K562 (cell line): Measurements from ENCODE around the gene P2RY6. TPM values are rescaled to one million over a fixed set of nuclear protein-coding genes. Genes with fewer than 3 reads are reported as not detected.

Source experiments
- BDP1 ChIP-seq: IDR thresholded peaks from 3 replicates; pipeline ENCODE4 v1.6.1; 2011; ENCODE audit not compliant: insufficient read length, insufficient read depth
- CBFA2T3 ChIP-seq: fragments of 450-650 bp; IDR thresholded peaks from 2 replicates; pipeline ENCODE4 v1.6.1; 2017
- CBX3 ChIP-seq, 2 experiments: IDR thresholded peaks; 1 replicate in 1 of 2; 2 replicates in 1 of 2; pipeline ENCODE4 v1.6.1; 2012; ENCODE audit warnings: inconsistent platforms in 2 of 2, low read length in 2 of 2, borderline replicate concordance in 1 of 2, control low read depth in 1 of 2
- DIDO1 ChIP-seq: fragments of 450-650 bp; IDR thresholded peaks from 2 replicates; pipeline ENCODE4 v1.6.1; 2016; ENCODE audit warnings: low read depth, missing biosample characterization, missing genetic modification characterization
- EHMT2 ChIP-seq: fragments of 450-650 bp; IDR thresholded peaks from 2 replicates; pipeline ENCODE4 v1.6.1; 2018; ENCODE audit warnings: antibody characterized with exemption
- ELF1 ChIP-seq: fragments of 200-800 bp; sonication (Bioruptor generic); IDR thresholded peaks from 2 replicates; pipeline ENCODE4 v1.6.1; 2016; ENCODE audit warnings: missing genetic modification characterization, missing compliant biosample characterization
- HIVEP1 ChIP-seq: fragments of 250-450 bp; sonication (Bioruptor Pico); IDR thresholded peaks from 2 replicates; pipeline ENCODE4 v1.4.0; 2020; ENCODE audit warnings: mild to moderate bottlenecking
- HNRNPK ChIP-seq: fragments of 200-400 bp; formaldehyde crosslinking; IDR thresholded peaks from one replicate; pipeline ENCODE4 v1.6.1; 2018; ENCODE audit warnings: mild to moderate bottlenecking, low read depth, low read length; ENCODE audit not compliant: poor library complexity, severe bottlenecking
- MTA3 ChIP-seq: fragments of 450-650 bp; formaldehyde crosslinking; IDR thresholded peaks from 2 replicates; pipeline ENCODE4 v1.6.1; 2017; ENCODE audit warnings: mild to moderate bottlenecking, borderline replicate concordance
- PHF20 ChIP-seq: fragments of 450-650 bp; IDR thresholded peaks from 2 replicates; pipeline ENCODE4 v1.6.1; 2018; ENCODE audit not compliant: partially characterized antibody
- RB1 ChIP-seq: fragments of 450-650 bp; IDR thresholded peaks from 2 replicates; pipeline ENCODE4 v1.6.1; 2017; ENCODE audit warnings: low read depth, mild to moderate bottlenecking
- SMC3 ChIP-seq: conservative IDR thresholded peaks from 2 replicates; pipeline ENCODE4 v1.6.1; 2011; ENCODE audit warnings: low read depth, low read length, improper control_type of control experiment; ENCODE audit not compliant: insufficient read depth
- U2AF1 ChIP-seq: fragments of 200-400 bp; formaldehyde crosslinking; optimal IDR thresholded peaks from 2 replicates; pipeline ENCODE3; 2017; ENCODE audit warnings: mild to moderate bottlenecking, low read depth, low read length, moderate library complexity
- ZBTB12 ChIP-seq: fragments of 250-450 bp; sonication (Bioruptor Pico); IDR thresholded peaks from 2 replicates; pipeline ENCODE4 v1.4.0; 2020
- ZBTB7A ChIP-seq: IDR thresholded peaks from 2 replicates; pipeline ENCODE4 v1.6.1; 2011; ENCODE audit warnings: low read depth, mild to moderate bottlenecking, low read length, moderate library complexity, borderline replicate concordance; ENCODE audit not compliant: control insufficient read depth
- polyA plus RNA-seq, 8 experiments: library from polyadenylated mRNA; depleted of rRNA in 4 of 8; stranded (reverse) in 5 of 8; unstranded in 3 of 8; fragments of >200 nt; fragmentation: Nextera tagmentation in 2 of 8; fragmentation: Illumina TruSeq in 1 of 8; extraction: Ambion mirVana in 2 of 8; extraction: Trizol in 1 of 8; gene quantifications; 2 replicates each; pipeline versions ENCODE4 v1.2.1 to v1.2.3, GENCODE V29; 2011 to 2014; ENCODE audit warnings: inconsistent platforms in 1 of 8, missing spikeins in 1 of 8
- total RNA-seq, 7 experiments: library from RNA; depleted of rRNA in 6 of 7; stranded (reverse); fragments of >200 nt in 6 of 7; fragmentation: Illumina TruSeq in 2 of 7; extraction: Trizol in 2 of 7; gene quantifications; 2 replicates each; pipeline versions ENCODE4 v1.2.1 to v1.2.3, GENCODE V29; 2011 to 2021; ENCODE audit warnings: low replicate concordance in 1 of 7
- TF ChIP-seq, protein P1 (sequence below): IDR thresholded peaks from 2 replicates; pipeline ENCODE4 v1.6.1; 2011; ENCODE audit warnings: borderline replicate concordance, low read depth, mild to moderate bottlenecking, moderate library complexity, low read length; ENCODE audit not compliant: insufficient read depth, poor library complexity, severe bottlenecking
- TF ChIP-seq, protein P2 (sequence below): fragments of 450-650 bp; IDR thresholded peaks from 2 replicates; pipeline ENCODE4 v1.6.1; 2016; ENCODE audit warnings: missing biosample characterization, missing genetic modification characterization
- TF ChIP-seq, protein P3 (sequence below): sonication (generic); formaldehyde crosslinking; IDR thresholded peaks from 2 replicates; pipeline ENCODE4 v1.8.0; 2022; ENCODE audit warnings: missing genetic modification reagents, mild to moderate bottlenecking, moderate library complexity, borderline replicate concordance
- TF ChIP-seq, protein P4 (sequence below), 2 experiments: IDR thresholded peaks; 2 replicates each; pipeline ENCODE4 v1.6.1; 2012; ENCODE audit warnings: improper control_type of control experiment in 2 of 2, low read depth in 2 of 2, low read length in 2 of 2, borderline replicate concordance in 1 of 2

The P2RY6 gene
- total and polyA plus RNA-seq, 9 of the 15 experiments (the other 6 are each of a cell fraction or from before 2014, with no cell fraction given), result not detected

DNA sequence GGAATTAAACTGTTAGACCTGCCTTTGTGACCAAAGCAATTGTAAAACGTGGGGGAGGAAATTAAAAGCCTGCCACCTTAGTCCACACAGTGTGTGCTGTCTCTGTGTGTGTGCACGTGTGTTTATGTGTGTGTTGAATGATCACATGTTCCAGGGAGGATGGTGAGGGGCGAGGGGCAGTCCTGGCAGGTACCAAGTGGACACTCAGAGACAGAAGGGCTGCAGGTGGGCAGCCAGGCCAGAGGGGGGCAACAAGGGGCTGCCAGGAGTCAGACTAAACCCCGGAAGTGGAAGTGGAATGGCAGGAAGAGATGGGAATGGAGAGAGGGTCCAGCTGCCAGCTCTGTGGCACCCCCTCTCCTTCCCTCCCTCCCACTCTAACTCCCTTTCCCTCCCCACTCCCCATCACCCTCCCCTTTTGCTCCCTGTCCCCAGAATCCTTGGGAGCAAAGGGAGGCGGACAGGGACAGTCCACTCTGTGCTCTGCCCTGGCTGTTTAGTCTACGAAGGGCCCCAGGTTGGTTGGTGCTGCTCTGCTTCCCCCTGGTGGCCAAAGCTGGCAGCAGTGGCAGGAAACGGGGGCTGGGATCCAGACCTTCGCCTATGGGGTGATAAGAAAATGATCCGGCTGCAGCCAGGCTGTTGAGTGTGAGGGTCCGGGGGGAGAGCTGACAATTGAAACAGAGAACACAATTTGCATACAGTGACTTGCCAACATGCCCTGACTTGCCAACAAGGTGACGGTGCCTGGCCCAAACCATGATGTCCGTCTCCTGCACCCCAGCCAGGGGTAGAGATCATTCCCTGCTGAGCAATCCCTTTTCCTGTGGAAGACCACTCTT is 29.7 kb upstream of the P2RY6 start (continued):
- TF ChIP-seq, protein P1, sequence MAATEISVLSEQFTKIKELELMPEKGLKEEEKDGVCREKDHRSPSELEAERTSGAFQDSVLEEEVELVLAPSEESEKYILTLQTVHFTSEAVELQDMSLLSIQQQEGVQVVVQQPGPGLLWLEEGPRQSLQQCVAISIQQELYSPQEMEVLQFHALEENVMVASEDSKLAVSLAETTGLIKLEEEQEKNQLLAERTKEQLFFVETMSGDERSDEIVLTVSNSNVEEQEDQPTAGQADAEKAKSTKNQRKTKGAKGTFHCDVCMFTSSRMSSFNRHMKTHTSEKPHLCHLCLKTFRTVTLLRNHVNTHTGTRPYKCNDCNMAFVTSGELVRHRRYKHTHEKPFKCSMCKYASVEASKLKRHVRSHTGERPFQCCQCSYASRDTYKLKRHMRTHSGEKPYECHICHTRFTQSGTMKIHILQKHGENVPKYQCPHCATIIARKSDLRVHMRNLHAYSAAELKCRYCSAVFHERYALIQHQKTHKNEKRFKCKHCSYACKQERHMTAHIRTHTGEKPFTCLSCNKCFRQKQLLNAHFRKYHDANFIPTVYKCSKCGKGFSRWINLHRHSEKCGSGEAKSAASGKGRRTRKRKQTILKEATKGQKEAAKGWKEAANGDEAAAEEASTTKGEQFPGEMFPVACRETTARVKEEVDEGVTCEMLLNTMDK, result peak; percentile 67
- no peak for TF ChIP-seq HNRNPK
- TF ChIP-seq ZBTB12 (CRISPR knock-in tag), result no peak
- no peak for TF ChIP-seq U2AF1
- TF ChIP-seq MTA3, result 0 out of 2 replicates have a peak, but pooled peaks have one; percentile 47
- TF ChIP-seq EHMT2, result peak; percentile 56; the same call in 1 of the 2 replicates
- TF ChIP-seq SMC3, result peak; percentile 86
- TF ChIP-seq DIDO1 (tag), result peak; percentile 70
- TF ChIP-seq RB1, result 0 out of 2 replicates have a peak, but pooled peaks have one; percentile 55
- no peak for TF ChIP-seq CBFA2T3
- peak; percentile 84 for TF ChIP-seq PHF20
- TF ChIP-seq ZBTB7A, result peak; percentile 42; the same call in 1 of the 2 replicates
- TF ChIP-seq HIVEP1 (CRISPR knock-in tag), result no peak
- TF ChIP-seq, protein P2, sequence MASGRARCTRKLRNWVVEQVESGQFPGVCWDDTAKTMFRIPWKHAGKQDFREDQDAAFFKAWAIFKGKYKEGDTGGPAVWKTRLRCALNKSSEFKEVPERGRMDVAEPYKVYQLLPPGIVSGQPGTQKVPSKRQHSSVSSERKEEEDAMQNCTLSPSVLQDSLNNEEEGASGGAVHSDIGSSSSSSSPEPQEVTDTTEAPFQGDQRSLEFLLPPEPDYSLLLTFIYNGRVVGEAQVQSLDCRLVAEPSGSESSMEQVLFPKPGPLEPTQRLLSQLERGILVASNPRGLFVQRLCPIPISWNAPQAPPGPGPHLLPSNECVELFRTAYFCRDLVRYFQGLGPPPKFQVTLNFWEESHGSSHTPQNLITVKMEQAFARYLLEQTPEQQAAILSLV, result no peak
- TF ChIP-seq, protein P3, sequence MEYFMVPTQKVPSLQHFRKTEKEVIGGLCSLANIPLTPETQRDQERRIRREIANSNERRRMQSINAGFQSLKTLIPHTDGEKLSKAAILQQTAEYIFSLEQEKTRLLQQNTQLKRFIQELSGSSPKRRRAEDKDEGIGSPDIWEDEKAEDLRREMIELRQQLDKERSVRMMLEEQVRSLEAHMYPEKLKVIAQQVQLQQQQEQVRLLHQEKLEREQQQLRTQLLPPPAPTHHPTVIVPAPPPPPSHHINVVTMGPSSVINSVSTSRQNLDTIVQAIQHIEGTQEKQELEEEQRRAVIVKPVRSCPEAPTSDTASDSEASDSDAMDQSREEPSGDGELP (CRISPR knock-in tag), result peak; percentile 47; the same call in 1 of the 2 replicates
- TF ChIP-seq BDP1, result no peak
- TF ChIP-seq, protein P4, sequence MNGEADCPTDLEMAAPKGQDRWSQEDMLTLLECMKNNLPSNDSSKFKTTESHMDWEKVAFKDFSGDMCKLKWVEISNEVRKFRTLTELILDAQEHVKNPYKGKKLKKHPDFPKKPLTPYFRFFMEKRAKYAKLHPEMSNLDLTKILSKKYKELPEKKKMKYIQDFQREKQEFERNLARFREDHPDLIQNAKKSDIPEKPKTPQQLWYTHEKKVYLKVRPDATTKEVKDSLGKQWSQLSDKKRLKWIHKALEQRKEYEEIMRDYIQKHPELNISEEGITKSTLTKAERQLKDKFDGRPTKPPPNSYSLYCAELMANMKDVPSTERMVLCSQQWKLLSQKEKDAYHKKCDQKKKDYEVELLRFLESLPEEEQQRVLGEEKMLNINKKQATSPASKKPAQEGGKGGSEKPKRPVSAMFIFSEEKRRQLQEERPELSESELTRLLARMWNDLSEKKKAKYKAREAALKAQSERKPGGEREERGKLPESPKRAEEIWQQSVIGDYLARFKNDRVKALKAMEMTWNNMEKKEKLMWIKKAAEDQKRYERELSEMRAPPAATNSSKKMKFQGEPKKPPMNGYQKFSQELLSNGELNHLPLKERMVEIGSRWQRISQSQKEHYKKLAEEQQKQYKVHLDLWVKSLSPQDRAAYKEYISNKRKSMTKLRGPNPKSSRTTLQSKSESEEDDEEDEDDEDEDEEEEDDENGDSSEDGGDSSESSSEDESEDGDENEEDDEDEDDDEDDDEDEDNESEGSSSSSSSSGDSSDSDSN (IDR thresholded peaks at IDR 0.05; ENCODE audit: borderline replicate concordance in 1 of 2, low read depth in 2 of 2, low read length in 2 of 2), result 0 out of 4 replicates have a peak, but pooled peaks of 1 of the 2 experiments have one; percentile 25
- TF ChIP-seq ELF1 (tag), result peak; percentile 94
- TF ChIP-seq CBX3 (IDR thresholded peaks at IDR 0.05; ENCODE audit: borderline replicate concordance in 1 of 2, low read length in 2 of 2), result 0 out of 3 replicates have a peak, but pooled peaks of 1 of the 2 experiments have one; percentile 5
